HG03520 (cell line): Measurements from ENCODE around the gene P4HA3.

Experiments used
- ATAC-seq: cut with Tn5 transposase; IDR thresholded peaks from one replicate; pipeline ENCODE4 v1.9.1; 2021; ENCODE audit warnings: mild to moderate bottlenecking, moderate library complexity; ENCODE audit not compliant: unreplicated experiment

The P4HA3 gene

DNA sequence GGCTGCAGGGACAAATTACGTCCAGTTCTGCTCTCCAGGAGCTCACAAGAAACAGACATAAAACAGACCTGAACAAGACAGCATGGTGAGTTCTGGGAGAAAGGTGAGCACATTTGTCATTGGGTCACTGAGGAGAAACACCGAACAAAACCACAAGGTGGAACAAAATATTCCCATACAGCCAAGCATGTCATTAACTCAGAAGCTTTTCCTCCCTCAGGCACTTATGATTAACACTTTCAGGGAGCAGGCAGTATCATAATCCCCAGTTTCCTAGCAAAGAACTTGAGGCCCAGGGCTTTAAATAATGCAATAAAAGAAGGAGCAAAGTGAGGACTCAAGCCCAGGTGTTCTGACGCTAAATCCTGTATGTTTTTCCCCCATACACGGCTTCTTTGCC, 43.0 kb downstream of the P4HA3 start:
- ATAC-seq, result no peak

DNA sequence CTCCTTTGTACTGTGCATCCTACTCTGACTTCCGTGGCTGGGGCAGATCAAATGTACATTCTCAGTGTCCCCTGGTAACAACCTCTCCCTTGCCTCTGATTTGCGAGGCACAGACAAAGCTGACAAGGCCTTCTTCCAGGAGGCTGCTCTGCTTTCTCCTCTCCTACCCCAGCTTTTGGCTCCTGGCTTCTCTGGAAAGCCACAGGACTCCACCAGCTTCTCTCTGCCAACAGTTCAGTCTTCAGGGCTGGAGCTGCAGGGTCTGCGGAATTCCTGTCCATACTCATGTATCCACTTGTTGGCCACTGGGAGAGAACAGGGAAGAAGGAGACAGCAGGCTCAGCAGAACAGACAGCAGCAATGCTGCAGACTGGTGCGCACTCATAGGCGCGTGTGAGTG, 44.4 kb downstream of the P4HA3 start:
- ATAC-seq, result no peak

DNA sequence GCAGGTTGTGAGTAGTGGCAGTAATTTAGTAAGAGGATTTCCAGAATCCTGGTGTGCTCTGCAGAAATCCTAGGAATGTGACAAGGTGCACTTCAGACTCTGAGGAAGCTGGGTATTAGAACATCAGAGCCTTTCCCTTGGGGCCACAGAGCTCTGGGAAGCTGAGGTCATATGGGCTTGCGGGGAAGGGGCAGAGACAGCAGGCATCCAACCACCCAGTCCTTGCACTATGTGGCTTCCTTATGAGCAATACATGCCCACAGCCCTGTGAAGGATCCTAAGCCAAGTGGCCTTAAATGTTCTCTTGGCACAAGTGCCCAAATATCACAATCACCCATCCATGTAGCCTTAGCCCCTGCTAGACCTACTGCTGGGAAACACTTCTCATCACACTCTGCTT, 46.2 kb downstream of the P4HA3 start:
- ATAC-seq, result no peak

DNA sequence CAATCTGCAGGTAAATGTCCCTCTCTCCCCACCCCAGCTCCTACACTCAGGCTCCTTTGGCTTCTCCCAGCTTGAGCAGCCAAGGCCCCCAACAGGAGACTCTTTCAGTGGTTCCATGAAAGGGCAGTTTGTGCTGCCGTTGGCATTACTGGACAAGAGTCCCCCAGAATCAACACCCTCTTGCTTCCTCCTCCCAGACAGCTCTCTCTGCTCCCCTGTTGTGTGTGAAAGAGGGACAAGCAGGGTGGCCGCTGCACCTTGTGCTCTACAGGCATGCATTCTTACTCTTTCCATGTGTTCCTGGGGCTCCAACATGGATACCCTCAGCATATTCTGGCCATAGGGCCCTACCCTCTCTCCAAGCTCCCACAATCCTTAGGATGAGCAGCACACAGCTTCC, 48.7 kb downstream of the P4HA3 start:
- no peak for ATAC-seq

DNA sequence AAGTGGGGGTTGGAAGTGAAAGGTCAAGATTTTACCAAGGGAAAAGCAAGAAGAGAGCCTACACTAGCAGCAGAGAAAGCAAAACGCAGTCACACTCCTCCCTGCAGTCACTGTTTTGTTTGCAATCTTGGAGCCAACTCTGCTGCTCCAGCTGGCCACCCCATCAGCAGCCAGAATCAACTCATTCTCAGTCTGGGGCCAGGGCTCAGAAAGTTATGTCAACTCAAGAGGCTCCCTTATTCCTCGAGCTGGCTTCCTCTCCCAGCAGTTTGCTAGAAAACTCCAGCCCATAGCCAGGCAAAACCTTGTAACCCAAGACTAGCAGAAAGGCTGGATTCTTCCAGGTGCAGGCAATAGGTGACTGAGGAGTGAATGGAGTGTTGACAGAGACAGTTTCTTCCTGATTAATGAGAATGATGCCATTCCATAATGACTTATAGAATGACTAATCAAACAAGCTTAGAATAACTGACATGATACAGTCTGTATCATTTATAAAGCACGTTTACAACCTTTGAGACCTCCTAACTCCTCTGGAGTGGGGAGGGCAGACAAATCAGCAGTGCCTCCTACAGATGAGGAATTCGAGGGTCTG, 53.4 kb downstream of the P4HA3 start:
- no peak for ATAC-seq

DNA sequence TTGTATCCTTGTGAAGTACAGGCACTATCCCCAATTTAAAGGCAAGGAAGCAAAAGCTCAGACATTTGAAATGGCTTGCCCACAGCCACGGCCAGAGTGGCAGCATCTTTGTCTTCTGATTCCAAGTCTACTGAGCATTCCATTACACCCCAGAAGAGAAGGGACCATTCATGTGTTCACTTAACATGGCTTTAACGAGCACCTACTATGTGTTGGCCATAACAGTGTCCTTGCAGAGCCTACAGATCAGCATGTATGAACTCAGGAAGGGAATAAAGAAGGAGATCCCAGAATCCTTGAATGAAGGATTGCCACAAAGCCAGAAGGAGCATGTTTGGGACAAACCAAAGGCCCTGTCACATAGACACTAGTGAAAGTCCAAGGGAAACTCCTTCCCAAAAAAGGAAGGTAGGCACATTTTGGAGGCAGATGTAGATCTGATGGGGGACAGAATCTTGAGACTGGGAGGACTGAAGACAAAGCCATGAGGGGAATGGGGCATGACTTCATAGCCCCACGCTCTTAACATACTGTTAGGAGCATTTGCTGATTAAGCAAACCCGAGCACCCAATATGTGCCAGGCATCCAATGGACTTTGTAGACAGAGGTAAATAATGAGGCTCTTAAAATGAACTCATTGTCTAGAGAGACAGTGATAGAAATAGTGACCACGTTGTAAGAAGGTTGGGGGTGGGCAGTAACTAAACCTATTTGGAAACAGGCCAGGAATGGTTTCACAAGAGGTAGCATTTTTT, 54.9 kb downstream of the P4HA3 start:
- no peak for ATAC-seq

DNA sequence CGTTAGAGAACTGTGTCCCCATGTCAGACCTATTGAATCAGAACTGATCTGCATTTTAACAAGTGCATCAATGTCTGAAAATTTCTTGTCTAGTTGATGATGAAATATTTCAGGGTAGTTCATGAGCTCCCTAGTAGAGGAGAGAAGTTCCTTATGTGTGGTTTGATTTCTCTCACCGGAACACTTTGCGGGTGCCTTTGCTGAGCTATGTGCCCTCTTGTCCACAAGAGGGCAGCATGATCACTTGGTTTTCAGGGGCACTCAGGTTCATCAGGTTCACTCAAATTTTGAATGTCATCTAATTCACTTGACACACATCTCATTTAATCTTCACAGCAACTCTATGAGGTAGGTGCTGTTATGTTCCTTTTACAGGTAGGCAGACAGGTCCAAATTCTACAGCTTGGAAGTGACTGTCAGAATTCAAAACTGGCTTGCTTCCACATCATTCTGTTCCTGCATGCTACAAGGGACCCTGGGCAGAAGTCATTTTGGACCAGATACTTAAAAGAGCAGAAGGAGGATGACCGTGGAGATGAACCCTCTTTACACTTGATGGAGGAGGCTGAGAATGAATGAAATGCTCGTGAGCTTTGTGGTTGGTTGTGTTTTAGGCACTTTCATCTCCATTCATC, 55.6 kb downstream of the P4HA3 start:
- ATAC-seq, result no peak

DNA sequence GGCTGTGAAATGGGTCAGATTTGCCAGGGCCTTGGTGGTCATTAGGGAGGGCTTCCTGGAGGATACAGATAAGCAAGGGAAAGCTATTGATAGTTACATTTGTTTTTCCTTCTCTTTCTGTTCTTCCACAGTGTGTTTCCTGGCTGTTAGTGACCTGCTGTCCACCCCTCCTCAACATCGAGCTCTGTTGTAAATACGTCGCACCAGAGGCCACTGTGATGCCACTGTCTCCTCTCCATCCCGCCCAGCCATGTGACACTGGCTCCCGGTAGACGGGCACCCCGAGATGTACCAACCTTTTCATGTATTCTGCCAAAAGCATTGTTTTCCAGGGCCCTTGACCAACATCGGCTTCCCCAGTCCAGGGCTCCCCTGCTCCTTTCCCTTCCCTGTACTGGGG, 58.1 kb downstream of the P4HA3 start:
- ATAC-seq, result no peak

DNA sequence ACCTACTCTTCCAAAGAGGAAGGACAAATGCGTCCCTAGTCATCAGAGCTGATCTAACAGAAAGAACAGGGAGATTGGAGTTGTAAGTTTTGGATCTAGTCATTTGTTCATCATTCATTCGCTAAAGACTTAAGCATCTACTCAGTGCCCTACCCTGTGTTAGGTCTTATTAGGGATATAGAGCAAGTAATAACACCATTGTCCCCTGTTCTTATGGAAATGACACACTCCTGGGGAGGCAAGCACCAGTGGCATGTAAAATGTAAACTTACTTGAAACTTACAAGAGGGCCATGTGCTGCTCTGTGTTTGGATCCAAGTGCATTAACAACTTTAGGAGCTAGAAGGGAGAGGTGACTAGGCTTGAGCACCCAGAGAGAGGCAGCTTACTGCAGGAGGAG, 61.9 kb downstream of the P4HA3 start:
- no peak for ATAC-seq

DNA sequence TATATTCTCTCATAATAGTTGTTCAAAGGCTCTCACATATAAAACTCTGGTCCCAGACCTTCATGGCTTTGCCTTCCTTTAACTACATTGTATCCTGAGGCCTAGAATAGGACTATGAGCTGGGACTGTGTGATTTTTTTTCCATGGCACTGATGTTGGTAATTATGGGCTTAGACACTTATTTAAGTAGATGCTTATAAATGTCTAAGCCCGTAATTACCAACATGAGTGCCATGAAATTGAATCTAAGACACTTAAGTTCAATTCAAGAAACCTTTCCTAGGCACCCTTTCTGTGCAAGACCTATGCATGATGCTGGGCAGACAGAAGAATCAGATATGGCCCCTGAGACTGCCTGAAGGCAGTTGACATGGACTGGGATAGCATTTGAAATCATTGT, 63.0 kb downstream of the P4HA3 start:
- no peak for ATAC-seq

DNA sequence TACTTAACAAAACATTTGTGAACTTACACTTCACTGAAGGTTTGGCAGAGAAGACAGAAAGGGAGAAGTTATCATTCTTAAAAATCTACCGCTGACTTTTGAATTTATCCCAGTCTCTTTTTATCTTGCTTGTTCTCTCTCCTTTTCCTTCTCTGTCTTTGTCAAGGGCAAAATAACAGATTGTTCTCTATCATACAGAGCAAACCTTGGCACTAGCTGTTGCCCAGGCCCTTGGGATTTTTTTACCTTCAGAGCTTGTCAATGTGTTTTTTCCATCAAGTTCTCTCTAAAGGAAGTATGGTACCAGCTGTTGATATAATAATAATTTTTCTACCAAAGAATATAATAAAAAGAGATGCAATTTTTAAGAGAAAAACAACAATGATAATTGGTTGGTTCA, 73.2 kb downstream of the P4HA3 start:
- no peak for ATAC-seq

DNA sequence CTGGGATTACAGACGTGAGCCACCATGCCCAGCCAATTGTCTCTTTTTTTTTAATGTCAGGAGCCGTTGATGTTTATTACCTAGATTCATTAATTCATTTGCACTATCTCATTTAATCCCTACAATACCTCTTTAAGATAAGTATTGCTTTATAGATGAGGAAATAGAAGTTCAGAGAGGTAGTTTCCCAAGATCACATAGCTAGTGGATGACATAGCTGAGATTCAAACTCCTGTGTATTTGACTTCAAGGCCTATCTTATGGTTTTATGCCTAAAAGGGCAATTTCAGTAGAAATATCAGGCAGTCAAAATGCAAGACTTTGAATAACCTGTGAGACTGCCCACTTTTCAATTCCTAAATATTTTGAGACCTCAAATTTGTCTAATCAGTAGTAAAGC, 73.9 kb downstream of the P4HA3 start:
- no peak for ATAC-seq

DNA sequence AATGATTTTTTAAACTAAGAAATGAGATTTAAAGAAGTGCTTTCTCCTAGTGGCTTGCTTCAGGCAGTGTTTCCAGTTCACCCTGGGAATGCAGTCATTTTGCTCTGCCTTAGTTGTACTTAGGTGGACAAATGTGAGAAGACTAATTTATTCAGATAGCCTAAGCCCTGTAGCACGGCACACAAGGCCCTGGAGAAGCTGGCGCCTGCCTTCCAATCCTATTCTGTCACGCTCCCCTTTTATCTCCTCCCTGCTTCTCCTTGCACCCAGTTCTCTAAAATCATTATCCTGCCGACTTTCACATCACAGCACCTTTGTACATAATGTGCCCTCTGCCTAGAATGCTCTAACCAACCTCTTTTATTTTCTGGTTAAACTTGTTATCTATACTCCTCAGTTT, 76.3 kb downstream of the P4HA3 start:
- ATAC-seq, result no peak

DNA sequence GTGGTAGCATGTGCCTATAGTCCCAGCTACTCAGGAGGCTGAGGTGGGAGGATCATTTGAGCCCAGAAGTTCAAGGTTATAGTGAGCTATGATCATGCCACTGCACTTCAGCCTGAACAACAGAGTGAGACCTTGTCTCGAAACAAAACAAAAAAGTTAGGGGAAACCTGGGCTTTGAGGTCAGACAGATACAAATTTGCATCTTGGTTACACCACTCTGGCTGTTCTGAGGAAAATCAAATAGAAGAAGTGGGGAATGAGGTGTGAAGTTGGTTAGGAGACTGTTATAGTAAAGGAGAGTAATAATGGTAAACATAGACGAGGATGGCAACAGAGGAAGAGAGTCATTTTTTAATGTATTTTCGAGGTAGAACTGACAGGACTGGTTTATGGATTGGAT, 77.8 kb downstream of the P4HA3 start:
- ATAC-seq, result no peak

DNA sequence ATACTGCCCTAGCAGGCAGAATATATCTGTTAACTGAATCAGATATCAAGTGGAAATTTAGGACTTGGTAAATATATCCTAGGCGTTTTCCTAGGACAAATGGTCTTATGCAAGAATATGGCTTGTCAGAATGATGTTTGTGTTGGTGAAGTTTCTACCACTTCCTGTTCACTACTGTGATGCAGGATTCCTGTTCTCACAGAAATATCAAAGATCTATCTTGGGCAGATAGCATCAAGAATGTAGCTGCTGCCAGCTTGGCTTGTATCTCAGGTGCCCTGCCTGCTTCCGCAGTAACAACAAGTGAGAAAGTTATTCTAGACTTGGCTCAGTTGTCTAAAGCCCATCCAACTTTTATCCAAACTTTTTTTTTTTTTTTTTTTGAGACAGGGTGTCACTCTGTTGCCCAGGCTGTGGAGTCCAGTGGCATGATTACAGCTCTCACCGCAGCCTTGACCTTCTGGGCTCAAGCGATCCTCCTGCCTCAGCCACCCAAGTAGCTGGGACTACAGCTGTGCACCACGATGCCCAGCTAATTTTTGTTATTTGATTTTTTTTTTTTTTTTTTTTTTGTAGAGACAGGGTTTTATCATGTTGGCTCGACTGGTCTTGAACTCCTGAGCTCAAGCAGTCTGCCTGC, 79.0 kb downstream of the P4HA3 start:
- ATAC-seq, result no peak

DNA sequence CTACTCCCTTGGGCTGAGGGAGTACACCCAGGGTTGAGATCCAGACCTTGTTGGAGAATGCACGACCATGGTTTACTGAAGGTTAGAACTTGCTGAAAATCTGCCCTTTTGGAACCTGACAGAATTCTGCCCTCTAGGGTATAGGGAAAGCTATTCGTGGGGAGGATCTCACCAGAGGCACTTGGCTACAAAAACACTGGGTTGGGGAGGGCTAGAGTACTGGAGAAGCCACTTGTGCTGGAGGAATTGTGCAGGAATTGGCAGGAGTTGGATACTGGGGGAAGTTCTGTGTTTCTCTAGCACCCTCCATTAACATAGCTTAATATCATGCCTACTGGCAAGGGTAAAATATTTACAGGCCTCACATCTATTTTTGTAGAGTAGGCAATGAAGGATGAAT, 84.5 kb downstream of the P4HA3 start:
- no peak for ATAC-seq

DNA sequence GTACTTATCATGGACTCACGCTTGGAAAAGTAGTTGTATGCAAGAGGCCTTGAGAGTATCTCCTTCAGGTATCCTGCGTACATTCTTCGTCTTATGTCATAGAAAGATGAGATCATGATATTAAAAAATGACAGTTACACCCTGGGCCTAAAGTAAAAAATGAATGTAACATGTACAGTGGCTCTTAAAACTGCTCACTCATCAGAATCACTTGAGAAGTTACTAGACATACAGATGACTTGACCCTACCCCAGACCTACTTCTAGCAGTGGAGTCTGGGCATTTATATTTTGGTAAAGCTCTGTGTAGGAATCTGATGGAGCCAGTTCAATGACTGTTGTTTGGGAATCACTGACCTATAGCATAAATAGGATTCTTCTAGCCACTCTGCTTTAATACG, 85.9 kb downstream of the P4HA3 start:
- no peak for ATAC-seq

DNA sequence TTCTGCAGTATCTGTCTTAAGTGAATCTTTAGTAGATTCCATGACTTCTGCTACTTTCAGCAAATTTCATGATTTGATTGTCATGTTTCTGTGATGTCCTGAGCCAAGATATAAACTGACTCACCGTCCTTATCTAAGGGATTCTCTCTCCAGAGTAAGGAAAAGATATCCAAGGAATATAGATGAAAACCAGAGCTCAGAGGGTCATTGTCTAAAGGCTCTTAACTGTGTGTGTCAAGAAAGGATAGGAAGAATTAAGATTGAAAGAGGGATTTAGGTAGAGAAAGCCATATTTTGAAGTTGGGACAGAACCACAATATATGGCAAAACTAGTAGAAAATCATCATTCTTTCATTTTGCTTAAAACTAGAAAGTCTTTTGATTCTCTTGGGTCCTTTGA, 89.6 kb downstream of the P4HA3 start:
- no peak for ATAC-seq

DNA sequence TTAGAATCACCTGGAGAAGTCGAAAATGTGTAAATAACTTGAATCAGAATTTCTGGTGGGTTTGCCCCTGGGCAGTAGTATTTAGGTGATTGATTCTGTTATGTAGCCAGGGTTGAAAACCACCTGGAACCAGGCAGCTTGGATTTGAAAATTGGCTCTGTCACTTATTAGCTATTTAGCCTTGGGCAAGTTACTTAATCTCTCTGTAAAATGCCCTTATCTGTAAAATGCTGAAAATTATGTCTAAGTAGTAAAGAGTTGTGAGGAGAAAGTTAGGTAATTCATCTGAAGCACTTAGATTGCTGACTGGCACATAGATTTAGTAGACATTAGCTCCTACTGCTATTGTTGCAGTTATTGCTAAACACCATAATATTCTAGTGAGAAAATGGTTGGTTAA, 91.1 kb downstream of the P4HA3 start:
- no peak for ATAC-seq
